ENCODE measurements around the gene BBOX1. TPM values are rescaled to one million over a fixed set of nuclear protein-coding genes. Genes with fewer than 3 reads are reported as not detected.
"Not testable (repeated sequence)": the region's sequence is repeated elsewhere in the genome, so short reads cannot be mapped to it uniquely, and the experiment has no call there.

The BBOX1 gene
- total RNA-seq, 4 donors from 2014 or later = 13.3 to 45.1 (median 28.5) TPM

- Histone ChIP-seq H3K9me3 (no peaks in the 10 kb centered on the region), H3K36me3 (no peaks in the 10 kb centered on the region), H3K27ac (peak overlapping the region in 1 of 3 donors; percentile 75), H3K4me1 (peaks cover 22 to 42% of the 10 kb centered on the region in 2 donors), H3K4me3 (replicated peaks in 1 of 3) (no peak overlapping the region), H3K27me3 (no peaks in the 10 kb centered on the region)
- 91 to 94% methylated on average over 2 of the region's 2 CpGs for WGBS, 2 donors
- intact Hi-C loops (cut with DNase I) = no loop called here
- no peak for TF ChIP-seq POLR2A (IDR thresholded peaks at IDR 0.05)
- no peak for TF ChIP-seq CTCF (IDR thresholded peaks at IDR 0.05)
- no peak for DNase-seq
Measured at GRCh38 chr11:27089746-27090145, 49.1 kb downstream of the BBOX1 start.

GRCh38 chr11:27090357-27090948, 49.8 kb downstream of the BBOX1 start:
- WGBS, 2 donors = 69 to 80% methylated on average over 5 of the region's 5 CpGs
- DNase-seq; H3K27ac ChIP-seq; H3K4me3 ChIP-seq (replicated peaks in 1 of 3); H3K27me3 ChIP-seq; H3K36me3 ChIP-seq; intact Hi-C loops (cut with DNase I); H3K9me3 ChIP-seq: not testable (repeated sequence)
- peaks cover 22 to 43% of the 10 kb centered on the region in 2 donors for H3K4me1 ChIP-seq

GRCh38 chr11:27094120-27094519, 53.5 kb downstream of the BBOX1 start:
- H3K4me3 ChIP-seq (replicated peaks in 1 of 3) = no peak overlapping the region
- TF ChIP-seq CTCF (IDR thresholded peaks at IDR 0.05) (no peak), POLR2A (IDR thresholded peaks at IDR 0.05) (no peak)
- 47 to 53% methylated on average over 2 of the region's 2 CpGs for WGBS, 2 donors
- peaks cover 17 to 34% of the 10 kb centered on the region in 2 donors for H3K4me1 ChIP-seq
- H3K9me3 ChIP-seq = no peaks in the 10 kb centered on the region
- H3K27ac ChIP-seq = peak overlapping the region in 1 of 3 donors; percentile 37
- no peaks in the 10 kb centered on the region for H3K27me3 ChIP-seq
- intact Hi-C loops (cut with DNase I) = no loop called here
- no peak for DNase-seq
- H3K36me3 ChIP-seq = no peaks in the 10 kb centered on the region

GRCh38 chr11:27095059-27095458, 54.4 kb downstream of the BBOX1 start:
- DNase-seq = no peak
- intact Hi-C loops (cut with DNase I) = no loop called here
- peaks cover 13 to 28% of the 10 kb centered on the region in 2 donors for H3K4me1 ChIP-seq
- H3K9me3 ChIP-seq = no peaks in the 10 kb centered on the region
- no peak for TF ChIP-seq POLR2A (IDR thresholded peaks at IDR 0.05)
- no peak for TF ChIP-seq CTCF (IDR thresholded peaks at IDR 0.05)
- no peaks in the 10 kb centered on the region for H3K27me3 ChIP-seq
- no peak overlapping the region for H3K4me3 ChIP-seq (replicated peaks in 1 of 3)
- peak overlapping the region in 1 of 3 donors; percentile 37 for H3K27ac ChIP-seq
- H3K36me3 ChIP-seq = no peaks in the 10 kb centered on the region
- 50 to 72% methylated on average over 2 of the region's 2 CpGs for WGBS, 2 donors

GRCh38 chr11:27095887-27096286, 55.3 kb downstream of the BBOX1 start:
- DNase-seq = peak in 1 of 2 donors; percentile 13
- no peaks in the 10 kb centered on the region for H3K36me3 ChIP-seq
- TF ChIP-seq CTCF (IDR thresholded peaks at IDR 0.05) (no peak), POLR2A (IDR thresholded peaks at IDR 0.05) (no peak)
- no peak overlapping the region for H3K4me3 ChIP-seq (replicated peaks in 1 of 3)
- H3K9me3 ChIP-seq = no peaks in the 10 kb centered on the region
- WGBS, 2 donors = 53 to 54% methylated on average over 1 of the region's 1 CpG
- peak overlapping the region; percentile 15 to 37 (median 19) for H3K27ac ChIP-seq
- no peaks in the 10 kb centered on the region for H3K27me3 ChIP-seq
- intact Hi-C loops (cut with DNase I) = no loop called here
- H3K4me1 ChIP-seq = peaks cover 13 to 28% of the 10 kb centered on the region in 2 donors

Measured in thyroid gland (tissue), 4 donors.